Left renal pelvis (tissue), 4 donors: ENCODE results near the gene PPIL6. TPM values are rescaled to one million over a fixed set of nuclear protein-coding genes. Genes with fewer than 3 reads are reported as not detected.
"Not testable (repeated sequence)": the region's sequence is repeated elsewhere in the genome, so short reads cannot be mapped to it uniquely, and the experiment has no call there.

ENCODE experiments used
- DNase-seq, 4 donors: peaks; one replicate each; pipeline ENCODE4 v3.0.0-alpha.2; 2013; ENCODE audit warnings: low read depth in 4 of 4, low spot score in 3 of 4
- polyA plus RNA-seq, 4 donors: library from polyadenylated mRNA; unstranded; fragments of 120-200 nt; gene quantifications; one replicate each; pipeline ENCODE4 v1.2.1, GENCODE V29; 2013; ENCODE audit not compliant: insufficient read length in 4 of 4

PPIL6 gene
- polyA plus RNA-seq, 4 donors = 4.8 to 19.8 (median 18.2) TPM

DNA sequence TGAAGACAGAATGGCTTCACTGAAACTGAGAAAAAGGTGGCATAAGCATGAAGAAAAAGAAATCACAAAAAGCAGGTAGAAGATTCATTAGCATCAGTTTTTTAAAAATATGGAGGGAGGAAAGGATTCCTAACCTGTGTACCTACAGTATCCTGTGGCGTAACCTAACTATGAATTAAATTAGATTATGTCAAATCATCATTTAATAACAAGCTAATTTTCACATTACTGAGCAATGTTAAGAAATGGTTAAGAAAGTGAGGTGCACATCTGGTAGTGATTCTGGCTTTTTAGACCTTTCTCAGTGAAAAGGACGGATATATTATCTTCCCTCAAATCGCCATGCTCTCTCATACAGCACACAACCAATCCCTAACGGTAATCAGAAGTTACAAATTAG, 70.7 kb downstream of the PPIL6 start:
- DNase-seq = no peak

DNA sequence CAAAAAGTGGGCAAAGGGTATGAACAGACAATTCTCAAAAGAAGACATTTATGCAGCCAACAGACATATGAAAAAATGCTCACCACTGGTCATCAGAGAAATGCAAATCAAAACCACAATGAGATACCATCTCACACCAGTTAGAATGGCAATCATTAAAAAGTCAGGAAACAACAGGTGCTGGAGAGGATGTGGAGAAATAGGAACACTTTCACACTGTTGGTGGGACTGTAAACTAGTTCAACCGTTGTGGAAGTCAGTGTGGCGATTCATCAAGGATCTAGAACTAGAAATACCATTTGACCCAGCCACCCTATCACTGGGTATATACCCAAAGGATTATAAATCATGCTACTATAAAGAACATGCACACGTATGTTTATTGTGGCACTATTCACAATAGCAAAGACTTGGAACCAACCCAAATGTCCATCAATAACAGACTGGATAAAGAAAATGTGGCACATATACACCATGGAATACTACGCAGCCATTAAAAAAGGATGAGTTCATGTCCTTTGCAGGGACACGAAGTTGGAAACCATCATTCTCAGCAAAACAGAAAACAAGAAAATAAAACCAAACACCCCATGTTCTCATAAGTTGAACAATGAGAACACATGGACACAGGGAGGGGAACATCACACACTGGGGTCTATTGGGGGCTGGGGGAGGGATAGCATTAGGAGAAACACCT, 75.9 kb downstream of the PPIL6 start:
- DNase-seq = not testable (repeated sequence)

DNA sequence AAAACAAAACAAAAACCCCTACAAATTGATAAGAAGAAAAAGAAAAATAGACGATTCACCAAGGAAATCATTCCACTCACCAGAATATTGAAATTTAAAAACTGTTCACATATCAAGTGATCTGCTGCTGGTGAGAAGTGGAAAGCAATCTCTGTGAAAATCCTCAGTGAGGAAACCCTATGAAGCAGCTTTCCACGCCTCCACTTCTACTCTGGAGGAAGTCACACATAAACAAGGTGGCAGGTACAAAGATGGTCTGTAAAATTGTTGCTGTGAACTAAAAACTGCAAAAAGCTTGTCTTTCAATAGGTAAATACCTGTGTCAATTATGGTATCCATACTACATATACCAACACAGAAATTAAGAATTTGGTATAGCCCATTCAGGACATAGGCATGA, 76.7 kb downstream of the PPIL6 start:
- no peak for DNase-seq

DNA sequence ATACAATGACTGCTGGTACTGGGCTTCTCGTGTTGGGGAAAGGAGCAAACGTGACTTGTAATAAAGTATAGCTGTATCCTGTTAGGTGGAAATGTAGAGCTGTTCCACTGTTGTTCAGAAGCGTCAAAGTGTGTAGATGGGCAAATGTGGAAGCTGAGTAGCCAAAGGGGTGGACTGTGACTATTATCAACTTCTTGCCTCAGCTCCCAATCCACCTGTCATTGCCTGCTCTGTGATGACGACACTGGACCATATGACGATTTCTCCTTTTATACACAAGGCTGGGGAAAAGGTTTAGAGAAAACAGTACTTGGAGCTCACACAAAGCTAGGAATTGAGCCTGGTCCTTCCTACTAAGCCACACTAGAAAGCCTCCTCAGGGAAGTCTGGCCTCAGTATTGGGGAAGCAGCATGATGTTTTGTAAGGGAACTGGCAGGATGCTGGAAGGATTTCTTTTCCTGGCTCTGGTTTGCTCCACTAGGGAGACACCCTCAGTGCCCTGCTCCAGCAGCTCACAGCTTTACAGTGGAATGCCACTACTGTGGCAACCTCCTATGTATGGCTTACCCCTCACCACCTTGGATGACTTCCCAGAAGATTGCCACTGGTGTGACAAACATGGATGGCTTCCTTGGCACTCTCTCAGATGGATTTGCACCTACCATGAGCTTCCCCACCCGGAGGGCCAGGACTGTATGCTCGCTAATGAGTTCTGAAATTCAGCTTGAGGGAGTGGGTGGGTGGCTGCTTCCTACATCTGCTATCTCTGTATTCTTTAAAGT, 78.1 kb downstream of the PPIL6 start:
- no peak for DNase-seq

DNA sequence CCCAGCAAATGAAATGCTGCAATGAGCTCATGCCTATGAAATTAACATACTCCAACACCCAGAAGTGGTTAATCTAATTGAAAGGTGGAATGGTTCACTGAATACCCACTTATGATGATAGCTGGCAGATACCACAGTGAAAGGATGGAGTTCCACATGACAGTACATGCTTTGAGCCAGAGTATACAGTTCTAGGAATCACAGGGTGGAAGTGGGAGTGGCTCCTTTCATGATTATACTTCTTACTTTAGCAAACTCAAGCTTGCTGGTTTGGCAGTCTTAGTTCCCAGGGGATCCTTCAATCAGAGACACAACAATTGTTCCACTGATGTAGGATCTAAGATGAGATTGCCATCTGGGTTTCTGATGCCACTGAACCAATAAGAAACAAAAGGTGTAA, 79.6 kb downstream of the PPIL6 start:
- DNase-seq = no peak

DNA sequence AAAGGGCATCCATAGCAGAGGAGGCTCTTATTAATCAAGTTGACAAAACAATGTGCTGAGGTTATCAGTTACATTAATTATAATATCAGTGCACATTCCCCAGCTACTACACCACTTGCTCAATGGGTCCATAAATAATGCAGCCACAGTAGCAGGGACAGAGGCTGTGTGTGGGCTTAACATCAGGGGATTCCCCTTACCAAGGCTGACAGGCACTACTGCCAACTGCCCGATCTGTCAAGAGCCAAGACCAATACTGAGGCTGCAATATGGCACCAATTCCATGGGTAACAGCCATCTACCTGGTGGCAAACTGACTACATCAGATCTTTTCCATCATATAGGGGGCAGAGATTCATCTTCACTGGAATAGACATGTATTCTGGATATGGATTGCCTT, 80.1 kb downstream of the PPIL6 start:
- no peak for DNase-seq

DNA sequence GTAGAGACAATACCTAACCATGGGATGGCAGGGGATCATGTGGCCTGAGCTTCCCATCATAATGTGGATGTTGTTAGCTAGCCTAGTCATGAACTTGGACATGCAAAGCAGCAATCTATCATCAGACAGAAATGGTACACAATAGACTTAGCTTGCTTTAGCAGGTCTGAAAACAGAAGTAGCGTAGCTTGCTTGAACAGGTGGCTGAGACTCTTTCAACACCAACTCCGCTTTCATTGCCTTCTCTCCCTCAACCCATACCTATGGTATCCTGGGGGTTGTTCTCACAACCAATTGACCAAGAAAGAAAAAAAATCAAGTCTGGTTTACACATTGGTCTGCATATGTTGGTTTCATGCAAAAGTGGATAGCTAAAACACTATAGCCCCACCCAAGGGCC, 81.2 kb downstream of the PPIL6 start:
- DNase-seq = no peak

DNA sequence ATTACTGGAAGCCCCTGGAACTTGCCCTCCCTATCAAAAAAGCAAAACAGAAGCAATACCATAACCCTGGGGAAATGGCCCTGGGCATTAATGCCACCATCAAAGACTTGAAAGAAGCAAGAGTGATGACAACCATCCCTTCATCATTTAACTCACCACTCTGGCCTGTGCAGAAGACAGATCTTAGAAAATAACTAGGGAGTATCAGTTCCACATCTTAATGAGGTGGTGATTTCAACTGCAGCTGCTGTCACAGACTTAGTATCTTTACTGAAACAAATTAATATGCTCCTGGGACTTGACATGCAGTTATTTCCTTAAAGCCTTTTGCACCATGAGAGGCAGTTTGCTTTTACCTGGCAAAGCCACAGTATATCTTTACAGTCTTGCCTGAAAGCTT, 82.2 kb downstream of the PPIL6 start:
- no peak for DNase-seq

DNA sequence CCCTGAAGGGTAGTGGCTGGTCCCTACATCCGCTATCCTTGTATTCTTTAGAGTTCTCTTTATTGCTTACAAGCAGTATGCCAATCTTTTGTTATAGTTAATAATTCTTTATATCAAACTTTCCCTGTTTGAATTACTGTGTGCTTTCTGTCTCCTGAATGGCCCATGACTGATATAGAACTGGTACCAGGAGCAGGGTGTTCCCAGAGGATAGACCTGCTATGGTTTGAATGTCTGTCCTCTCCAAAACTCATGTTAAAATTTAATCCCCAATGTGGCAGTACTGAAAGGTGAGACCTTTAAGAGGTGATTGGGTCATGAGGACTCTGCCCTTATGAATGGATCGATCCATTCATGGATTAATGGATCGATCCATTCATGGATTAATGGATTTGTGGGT, 84.2 kb downstream of the PPIL6 start:
- DNase-seq = no peak

DNA sequence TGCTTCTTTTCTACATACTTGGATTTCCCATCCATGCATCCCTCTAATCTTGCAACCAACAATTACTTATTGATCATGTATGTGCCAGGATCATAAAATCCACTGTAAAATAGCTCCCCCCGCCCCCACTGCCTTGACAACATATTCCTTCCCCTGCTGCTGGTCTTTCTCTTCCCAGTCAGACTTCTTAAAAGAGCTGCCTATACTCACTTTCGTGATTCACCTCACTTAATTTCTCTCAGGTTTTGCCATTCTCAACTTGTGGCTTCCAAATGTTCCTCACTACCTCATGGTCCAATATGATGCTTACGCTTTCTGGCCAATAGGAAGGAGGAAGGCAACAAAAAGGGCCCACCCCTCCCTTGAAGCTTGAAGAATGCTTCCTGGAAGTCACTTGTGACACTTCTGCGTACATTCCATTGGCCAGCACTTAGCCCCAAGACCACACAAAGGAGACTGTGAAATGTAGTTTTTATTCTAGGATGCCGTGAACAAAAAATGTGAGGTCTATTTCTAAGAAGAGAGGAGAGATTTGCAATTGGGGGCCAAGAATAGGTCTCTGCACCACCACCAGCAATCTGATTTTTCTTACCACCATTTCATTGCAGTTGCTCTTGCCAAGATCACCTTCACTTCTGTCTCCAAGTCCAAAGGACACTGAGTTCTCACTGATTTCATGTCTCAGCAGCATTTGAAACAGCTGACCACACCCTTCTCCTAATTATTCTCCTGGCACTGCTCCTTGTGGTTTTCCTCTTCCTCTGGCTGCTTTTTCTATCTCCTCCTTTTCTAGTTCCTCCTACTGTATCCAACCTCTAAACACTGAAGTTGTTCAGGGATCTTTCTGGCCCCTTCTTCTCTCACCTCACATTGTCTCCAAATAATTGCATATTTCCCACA, 88.9 kb downstream of the PPIL6 start:
- DNase-seq = no peak

DNA sequence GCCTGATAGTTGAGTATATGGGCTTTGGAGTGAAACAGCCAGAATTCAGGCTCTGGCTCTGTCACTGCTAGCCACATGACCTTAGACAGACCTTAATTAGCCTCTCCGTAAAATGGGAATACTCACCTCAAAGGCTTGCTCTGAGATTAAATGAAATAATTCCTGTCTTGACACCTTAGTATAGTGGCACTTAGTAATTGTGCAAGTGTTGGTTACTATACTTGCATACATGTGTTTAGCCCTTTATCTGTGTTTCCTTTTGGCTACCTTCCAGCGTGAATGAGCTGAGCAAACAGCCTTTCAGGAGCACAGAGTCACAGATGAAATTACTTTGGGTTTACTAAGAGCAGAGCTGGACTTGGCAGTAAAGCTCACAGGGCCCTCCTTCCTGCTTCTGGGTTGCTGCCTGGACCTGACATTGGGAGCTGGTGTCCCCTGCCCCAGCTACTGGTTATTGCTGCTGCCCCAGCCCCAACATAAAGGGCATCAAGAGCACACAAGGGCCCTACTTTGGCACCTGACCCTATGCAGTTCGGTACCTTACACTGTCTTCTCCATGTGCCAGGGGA, 90.9 kb downstream of the PPIL6 start:
- no peak for DNase-seq

DNA sequence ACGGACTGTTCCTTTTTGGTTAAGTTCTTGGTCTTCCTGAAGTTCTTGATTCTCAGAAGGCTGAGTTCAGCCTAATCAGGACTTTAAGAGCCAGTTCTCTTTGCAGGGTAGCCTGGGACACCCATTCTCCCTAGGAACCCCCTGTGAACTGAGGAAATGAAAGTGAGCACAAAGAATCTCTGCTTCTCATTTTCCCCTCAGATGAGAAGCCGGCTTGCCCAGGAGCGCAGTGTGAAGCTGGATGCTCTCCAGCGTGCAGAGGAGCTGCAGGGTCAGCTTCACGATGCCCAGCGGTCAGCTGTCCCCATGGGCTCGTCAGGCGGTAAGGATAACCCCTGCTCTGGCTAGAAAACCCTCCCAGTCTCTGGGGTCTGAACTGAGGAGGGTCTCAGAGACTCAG, 92.2 kb downstream of the PPIL6 start:
- no peak for DNase-seq

DNA sequence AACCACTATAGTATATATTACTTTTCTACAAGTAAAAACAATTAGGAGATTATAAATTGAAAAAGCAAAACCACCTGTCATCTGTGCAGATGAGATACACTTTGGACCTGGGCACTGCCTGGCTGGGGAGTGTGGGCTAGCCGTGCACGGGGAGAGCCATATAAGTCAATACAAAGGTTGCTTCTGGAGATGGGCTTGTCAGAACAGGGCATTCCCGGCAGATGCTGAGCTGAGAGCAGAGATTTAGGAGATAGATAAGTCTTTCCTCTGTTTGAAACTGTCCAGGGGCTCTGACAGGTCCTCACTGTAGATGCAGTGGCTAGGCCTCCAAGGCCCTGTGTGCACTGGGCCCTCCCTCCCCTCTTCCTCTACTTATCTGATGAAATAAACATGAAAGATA, 92.6 kb downstream of the PPIL6 start:
- no peak for DNase-seq

DNA sequence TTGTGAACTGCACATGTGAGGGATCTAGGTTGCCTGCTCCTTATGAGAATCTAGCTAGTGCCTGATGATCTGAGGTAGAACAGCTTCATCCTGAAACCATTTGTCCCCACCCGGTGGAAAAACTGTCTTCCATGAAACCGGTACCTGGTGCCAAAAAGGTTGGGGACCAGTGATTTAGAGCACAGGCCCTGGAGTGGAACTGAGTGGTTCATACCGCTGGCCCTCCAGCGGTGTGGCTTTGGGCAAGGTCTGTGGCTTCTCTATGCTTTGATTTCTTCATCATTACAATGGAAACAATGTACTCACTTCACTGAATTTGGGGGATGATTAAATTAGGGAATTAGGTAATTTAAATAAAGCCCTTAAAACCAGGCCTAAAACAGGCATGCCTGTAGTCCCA, 94.4 kb downstream of the PPIL6 start:
- DNase-seq = no peak

DNA sequence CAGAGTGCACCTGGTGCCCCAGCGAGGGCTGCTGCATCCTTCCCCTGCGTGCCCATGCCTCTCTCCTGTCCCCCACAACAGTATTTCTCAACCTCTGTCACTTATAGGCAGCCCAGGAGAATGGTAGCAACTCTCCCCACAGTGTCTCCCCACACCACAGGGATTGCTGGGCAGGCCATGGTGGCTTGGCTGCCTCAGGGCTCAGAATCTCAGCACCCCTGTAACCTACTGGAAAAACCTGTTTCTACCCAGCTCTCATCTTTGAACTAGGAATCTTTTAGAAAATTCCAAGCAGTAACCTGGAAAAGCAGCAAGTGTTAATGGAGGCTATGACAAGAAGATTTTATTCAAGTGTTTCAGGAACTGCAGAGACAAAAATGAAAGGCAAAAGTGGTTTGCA, 96.2 kb downstream of the PPIL6 start:
- no peak for DNase-seq

DNA sequence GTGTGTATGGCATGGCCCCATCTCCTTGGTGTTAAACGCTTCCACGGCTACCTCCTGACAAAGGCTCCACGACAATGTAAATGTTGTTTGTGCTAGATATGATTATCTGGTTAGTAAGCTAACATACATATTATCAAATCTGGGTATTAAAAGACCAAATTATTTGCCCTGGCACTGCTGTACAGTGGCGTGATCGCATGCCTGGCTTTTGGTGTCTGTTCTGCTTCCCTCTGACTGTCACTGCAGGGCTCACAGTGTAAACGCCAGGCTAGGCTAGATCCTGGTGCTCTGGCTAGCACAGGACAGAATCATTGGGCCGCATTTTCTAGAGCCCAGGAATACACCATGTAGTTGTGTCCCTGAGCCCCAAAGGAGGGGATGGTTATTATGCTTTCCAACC, 96.9 kb downstream of the PPIL6 start:
- DNase-seq = no peak

DNA sequence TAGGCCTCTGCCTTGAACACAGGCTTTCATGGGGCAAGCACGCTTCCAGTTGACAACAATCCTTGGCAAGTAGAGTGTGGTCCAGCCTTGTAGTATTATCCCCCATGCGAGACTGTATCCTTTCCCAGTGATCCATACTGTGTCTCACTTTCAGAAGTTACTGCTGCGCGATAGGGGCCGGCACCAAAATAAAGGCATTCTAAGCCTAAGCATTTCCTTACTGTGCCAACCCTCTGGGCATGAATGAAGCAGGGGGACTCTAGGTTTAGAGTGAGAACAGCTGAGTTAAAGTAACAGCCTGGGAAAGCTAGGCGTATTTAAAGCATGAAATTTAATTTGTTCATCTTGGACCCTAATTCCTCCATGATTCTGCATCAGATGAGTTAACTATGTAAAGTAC, 97.5 kb downstream of the PPIL6 start:
- no peak for DNase-seq

DNA sequence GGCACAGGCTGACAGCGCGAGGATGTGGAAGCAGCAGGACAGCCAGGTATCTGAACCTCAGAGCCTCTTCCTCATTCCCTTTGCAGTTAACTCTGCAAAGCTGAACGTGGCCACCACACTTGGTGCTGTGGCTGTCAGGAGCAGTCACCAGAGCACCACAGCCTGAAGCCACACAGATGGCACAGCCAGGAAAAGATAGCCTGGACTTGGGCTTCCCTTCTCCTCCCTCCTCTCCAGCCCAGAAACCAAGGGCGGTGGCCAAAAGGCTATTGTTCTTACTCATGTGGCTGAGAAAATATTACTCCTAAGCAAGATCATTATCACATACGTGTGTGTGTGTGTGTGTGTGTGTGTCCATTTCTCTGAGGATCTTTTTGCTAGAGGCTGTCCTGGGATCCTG, 97.9 kb downstream of the PPIL6 start:
- no peak for DNase-seq

DNA sequence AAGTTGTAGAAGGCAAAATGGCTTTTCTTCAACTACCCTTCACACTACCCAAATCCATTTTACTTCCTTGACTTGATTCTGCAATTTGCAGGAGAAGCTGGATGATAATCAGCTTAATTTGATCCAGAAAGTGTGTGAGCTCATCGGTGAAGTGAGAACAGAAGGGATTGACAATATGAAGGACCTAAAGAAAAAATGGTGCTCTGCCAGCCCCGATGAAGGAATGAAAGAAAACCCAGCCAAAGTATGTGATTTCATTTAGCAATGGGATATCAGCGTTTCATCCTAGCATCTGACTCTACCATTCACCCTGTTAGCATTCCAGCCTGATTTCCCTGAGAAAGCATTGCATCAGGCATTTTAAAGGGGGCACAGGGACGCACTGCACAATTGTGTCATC, 99.6 kb downstream of the PPIL6 start:
- no peak for DNase-seq
